ENCODE measurements around the gene ANKRD2. TPM values are rescaled to one million over a fixed set of nuclear protein-coding genes. Genes with fewer than 3 reads are reported as not detected.
"Not testable (repeated sequence)": the region's sequence is repeated elsewhere in the genome, so short reads cannot be mapped to it uniquely, and the experiment has no call there.

Gene ANKRD2
- polyA plus RNA-seq, 5 donors = 0.27 to 0.90 (median 0.30) TPM; not detected in 1

DNA sequence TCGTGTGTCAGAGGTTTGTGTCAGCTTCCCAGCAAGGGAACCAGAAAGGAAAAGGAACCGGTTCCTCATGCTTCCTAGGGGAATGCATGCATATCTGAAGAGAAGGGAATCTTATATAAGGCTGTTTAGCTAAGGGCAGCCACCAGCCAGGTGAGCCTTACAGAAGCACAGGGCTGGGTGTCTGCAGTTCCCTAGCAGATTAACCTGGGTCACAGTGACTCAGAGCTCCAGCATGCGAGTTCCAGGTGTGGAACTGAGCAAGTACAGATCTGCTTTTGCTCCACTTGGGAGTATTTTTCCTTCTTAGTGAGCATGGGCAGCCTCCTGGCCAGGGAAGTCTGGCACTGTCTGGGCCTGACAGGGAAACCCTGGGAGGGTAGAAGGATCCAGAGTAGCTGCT, 957 bp upstream of the ANKRD2 start:
- no peak for DNase-seq

DNA sequence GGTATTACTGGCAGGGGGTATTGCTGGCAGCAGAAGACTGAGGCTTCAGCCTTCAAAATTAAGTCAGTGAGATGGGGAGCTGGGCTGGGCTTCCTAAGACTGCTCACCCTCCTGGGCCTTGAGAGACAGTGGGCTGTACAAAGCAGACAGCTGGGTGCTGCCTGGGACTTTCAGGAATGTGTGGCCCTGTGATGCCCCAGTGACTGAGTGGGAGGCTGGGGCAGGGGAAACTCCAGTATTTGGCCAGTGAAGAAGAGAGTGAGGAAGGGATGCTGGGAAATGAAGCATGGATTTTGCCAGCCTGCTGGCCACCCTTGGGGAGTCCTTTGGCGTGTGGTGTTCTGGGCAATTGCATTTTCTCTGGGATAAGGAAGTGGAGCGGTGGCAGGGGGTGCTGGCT, 442 bp downstream of the ANKRD2 start:
- no peak for DNase-seq

GRCh38 chr10:97573672-97574071, 1.1 kb downstream of the ANKRD2 start:
- DNase-seq = no peak

DNA sequence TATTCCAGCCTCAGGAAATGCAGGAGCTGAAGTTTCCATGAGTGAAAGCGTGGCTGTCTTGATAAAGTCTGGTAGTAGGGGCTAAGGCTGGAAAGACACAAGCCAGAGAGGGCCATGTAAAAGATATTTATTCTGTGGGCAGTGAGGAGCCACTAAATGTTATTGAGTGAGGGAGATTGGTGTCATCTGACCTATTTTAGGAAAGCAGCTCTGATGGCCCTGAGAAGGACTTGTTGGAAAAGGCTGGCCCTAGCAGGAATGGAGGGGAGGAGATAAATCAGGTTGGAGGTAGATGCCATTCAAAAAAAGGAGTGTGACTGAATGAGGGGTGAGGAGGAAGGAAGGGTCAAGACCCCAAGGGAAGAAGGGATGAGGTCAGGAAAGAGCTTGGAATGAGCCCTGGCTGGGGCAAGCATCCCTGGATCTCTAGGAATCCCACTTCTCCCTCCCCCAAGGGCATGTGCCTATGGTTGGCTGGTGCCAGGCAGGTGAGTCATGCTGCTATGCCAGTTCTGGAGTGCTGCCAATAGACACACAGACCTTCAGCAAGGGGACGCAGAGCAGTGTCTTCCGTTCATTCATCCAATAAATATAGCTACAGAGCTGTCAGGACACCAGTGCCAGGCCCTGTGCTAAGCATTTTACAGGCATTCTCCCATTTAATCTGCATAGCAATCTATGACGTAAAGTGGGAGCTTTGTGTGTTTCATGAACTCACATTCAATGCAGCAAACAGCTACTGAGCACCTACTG, 2.0 kb downstream of the ANKRD2 start:
- no peak for DNase-seq

GRCh38 chr10:97575127-97575668, 2.6 kb downstream of the ANKRD2 start:
- no peak for DNase-seq

DNA sequence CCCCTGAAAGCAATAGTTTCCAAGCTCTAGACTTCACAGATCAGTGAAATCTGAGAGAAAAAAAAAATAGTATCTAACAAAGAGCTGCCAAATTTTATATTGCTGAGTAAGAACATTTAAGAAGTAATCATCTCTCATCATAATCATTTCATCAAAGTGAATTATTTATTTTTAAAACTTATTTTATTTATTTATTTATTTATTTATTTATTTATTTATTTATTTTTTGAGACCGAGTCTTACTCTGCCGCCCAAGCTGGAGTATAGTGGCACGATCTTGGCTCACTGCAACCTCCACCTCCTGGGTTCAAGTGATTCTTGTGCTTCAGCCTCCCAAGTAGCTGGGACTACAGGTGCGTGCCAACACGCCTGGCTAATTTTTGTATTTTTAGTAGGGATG, 3.9 kb downstream of the ANKRD2 start:
- DNase-seq = not testable (repeated sequence)

GRCh38 chr10:97577701-97578100, 5.1 kb downstream of the ANKRD2 start:
- DNase-seq = no peak

DNA sequence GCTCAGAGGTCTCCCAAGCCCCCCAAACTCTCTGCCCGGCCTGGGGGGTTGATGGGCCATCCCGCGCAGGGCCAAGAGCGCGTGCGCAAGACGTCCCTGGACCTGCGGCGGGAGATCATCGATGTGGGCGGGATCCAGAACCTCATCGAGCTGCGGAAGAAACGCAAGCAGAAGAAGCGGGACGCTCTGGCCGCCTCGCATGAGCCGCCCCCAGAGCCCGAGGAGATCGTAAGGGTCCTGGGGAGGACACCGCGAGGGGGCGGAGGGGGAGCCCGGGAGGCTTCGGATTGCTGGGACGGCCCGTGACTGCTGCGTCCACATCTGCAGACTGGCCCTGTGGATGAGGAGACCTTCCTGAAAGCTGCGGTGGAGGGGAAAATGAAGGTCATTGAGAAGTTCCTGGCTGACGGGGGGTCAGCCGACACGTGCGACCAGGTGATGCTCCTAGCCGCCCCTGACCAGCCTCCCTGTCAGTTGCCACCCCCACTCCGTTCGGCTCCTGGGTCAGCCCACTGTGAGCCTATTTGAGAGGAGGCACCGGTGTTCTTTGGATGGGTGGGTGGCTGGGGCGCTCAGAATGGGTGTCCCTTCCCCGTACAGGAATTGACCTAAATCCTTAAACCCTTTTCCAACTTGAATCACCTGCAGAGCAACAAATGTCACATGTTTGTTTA, 5.7 kb downstream of the ANKRD2 start:
- no peak for DNase-seq

- DNase-seq = no peak
Measured at GRCh38 chr10:97580421-97581367, 8.1 kb downstream of the ANKRD2 start.

DNA sequence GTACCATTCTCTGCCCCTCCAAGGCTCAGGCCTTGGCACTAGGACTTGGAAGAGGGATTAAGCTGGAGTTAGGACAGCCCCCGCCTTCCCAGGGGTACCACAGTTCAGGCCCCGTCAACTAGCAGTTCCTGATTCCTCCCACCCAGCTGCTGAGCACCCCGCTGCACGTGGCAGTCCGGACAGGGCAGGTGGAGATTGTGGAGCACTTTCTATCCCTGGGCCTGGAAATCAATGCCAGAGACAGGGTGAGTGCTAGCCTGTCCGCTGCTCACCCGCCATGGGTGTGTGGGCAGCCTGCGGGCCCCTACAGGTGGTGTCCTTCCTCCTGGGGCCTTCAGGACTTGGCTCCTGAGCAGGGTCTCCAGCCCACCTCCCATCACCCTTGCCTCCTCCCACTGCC, 9.6 kb downstream of the ANKRD2 start:
- DNase-seq = no peak

DNA sequence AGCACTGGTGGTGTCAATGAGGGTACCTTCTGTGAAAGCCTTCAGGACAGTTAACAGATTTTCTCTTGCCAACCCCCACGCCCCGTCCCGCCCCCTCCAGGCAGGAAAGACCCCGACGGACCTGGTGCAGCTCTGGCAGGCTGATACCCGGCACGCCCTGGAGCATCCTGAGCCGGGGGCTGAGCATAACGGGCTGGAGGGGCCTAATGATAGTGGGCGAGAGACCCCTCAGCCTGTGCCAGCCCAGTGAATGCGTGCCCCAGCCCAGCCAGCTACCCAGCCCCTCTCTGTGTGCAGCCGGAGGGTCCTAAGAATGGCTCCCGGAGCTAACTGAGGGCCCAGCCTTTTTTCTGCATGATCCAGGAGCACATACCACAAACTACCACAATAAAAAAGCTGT, 10.9 kb downstream of the ANKRD2 start:
- DNase-seq = no peak

- no peak for DNase-seq
Measured at GRCh38 chr10:97584060-97584797, 11.7 kb downstream of the ANKRD2 start, which contains the start of gene HOGA1. Gene HOGA1, plus strand, starts transcription at chr10:97584389. Its CDS starts 315 bp downstream, at chr10:97584704.

GRCh38 chr10:97584798-97585438, 12.3 kb downstream of the ANKRD2 start:
- DNase-seq = no peak

- no peak for DNase-seq
Measured at GRCh38 chr10:97585439-97585811, 12.8 kb downstream of the ANKRD2 start.

- DNase-seq = no peak
Measured at GRCh38 chr10:97587183-97587582, 14.6 kb downstream of the ANKRD2 start.

- DNase-seq = no peak
Measured at GRCh38 chr10:97589479-97589878, 16.9 kb downstream of the ANKRD2 start, which contains the start of gene C10orf62. Gene C10orf62, plus strand, starts transcription at chr10:97589721. Its CDS starts 177 bp downstream, at chr10:97589898.

DNA sequence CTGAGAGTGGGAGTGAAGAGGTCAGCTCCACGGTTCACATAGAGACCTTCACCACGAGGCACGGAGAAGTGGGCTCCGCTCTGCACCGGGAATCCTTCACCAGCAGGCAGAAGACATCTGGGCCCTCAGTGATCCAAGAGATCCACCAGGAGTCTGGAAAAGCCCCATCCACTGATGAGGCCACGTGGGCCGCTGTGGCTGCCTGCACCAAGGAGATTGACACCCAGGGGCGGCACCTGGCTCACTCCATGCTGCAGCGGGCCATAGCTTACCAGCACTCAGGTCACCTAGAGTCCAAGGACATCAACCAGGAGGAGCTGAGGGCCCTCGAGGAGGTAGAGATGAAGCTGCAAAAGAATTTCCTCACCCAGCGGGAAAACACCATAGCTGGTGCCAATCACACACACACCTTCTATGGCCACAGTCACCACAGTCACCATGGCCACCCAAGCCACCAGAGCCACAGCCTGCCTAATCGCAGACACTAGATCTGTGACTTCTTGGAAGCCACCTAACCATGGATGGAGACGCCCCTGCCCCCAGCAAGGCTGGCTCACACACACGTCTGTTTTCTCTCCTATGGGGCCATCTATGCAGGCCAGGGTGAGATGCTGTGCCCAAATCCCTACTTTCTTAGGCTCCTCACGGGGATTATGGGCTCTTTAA, 17.6 kb downstream of the ANKRD2 start:
- DNase-seq = no peak

- no peak for DNase-seq
Measured at GRCh38 chr10:97590748-97591495, 18.3 kb downstream of the ANKRD2 start.

DNA sequence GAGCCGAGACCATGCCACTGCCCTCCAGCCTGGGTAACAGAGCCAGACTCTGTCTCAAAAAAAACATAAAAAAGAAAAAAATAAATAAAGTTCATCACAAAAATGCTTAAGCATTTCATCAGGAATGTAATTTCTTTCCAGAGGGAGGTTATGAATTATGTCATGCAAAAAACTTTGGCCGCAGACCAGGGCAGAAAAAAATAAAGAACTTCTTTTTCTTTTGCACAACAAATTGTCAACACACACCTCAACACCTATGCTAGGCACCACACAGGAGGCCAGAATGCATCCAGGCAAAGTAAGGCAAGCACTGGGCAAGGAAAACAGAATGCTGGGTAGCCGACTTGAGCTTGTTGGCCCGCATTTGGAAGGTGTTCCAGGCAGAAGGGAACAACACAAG, 20.8 kb downstream of the ANKRD2 start:
- DNase-seq = no peak

Data from right lung (tissue), 5 donors.